ENCODE data around the gene H1-8. TPM values are rescaled to one million over a fixed set of nuclear protein-coding genes. Genes with fewer than 3 reads are reported as not detected.

H1-8 gene
- polyA plus RNA-seq, 12 donors, result not detected

GRCh38 chr3:129555616-129556357 lies 12.8 kb downstream of the H1-8 start:
- no peak for DNase-seq

- no peak for DNase-seq
Measured at GRCh38 chr3:129556358-129556695, 13.4 kb downstream of the H1-8 start.

GRCh38 chr3:129556890-129557547 lies 14.0 kb downstream of the H1-8 start:
- DNase-seq, result no peak

- peak; percentile 69 for DNase-seq
Measured at GRCh38 chr3:129557548-129557894, 14.5 kb downstream of the H1-8 start.

GRCh38 chr3:129558081-129558771 lies 15.3 kb downstream of the H1-8 start:
- DNase-seq, result no peak

GRCh38 chr3:129558772-129559564 lies 16.0 kb downstream of the H1-8 start:
- no peak for DNase-seq

GRCh38 chr3:129559565-129560079 lies 16.6 kb downstream of the H1-8 start:
- no peak for DNase-seq

GRCh38 chr3:129560269-129560787 lies 17.4 kb downstream of the H1-8 start:
- DNase-seq, result no peak

- DNase-seq, result peak; percentile 70
Measured at GRCh38 chr3:129560911-129561594, 18.1 kb downstream of the H1-8 start.

GRCh38 chr3:129561619-129562248 lies 18.8 kb downstream of the H1-8 start:
- no peak for DNase-seq

GRCh38 chr3:129562803-129563202 lies 19.8 kb downstream of the H1-8 start:
- no peak for DNase-seq

GRCh38 chr3:129563332-129563731 lies 20.4 kb downstream of the H1-8 start:
- DNase-seq, result no peak

GRCh38 chr3:129563850-129564535 lies 21.0 kb downstream of the H1-8 start:
- no peak for DNase-seq

GRCh38 chr3:129564981-129565644 lies 22.1 kb downstream of the H1-8 start:
- no peak for DNase-seq

GRCh38 chr3:129565902-129566301 lies 22.9 kb downstream of the H1-8 start:
- DNase-seq, result no peak

GRCh38 chr3:129567176-129567705 lies 24.3 kb downstream of the H1-8 start:
- DNase-seq, result no peak

- no peak for DNase-seq
Measured at GRCh38 chr3:129567939-129568338, 25.0 kb downstream of the H1-8 start.

- no peak for DNase-seq
Measured at GRCh38 chr3:129569856-129570255, 26.9 kb downstream of the H1-8 start.
